Measurements from ENCODE around the gene BMP6. TPM values are rescaled to one million over a fixed set of nuclear protein-coding genes. Genes with fewer than 3 reads are reported as not detected.

Gene BMP6
- total RNA-seq, 1 experiment from 2014 or later, result 0.28 TPM

DNA sequence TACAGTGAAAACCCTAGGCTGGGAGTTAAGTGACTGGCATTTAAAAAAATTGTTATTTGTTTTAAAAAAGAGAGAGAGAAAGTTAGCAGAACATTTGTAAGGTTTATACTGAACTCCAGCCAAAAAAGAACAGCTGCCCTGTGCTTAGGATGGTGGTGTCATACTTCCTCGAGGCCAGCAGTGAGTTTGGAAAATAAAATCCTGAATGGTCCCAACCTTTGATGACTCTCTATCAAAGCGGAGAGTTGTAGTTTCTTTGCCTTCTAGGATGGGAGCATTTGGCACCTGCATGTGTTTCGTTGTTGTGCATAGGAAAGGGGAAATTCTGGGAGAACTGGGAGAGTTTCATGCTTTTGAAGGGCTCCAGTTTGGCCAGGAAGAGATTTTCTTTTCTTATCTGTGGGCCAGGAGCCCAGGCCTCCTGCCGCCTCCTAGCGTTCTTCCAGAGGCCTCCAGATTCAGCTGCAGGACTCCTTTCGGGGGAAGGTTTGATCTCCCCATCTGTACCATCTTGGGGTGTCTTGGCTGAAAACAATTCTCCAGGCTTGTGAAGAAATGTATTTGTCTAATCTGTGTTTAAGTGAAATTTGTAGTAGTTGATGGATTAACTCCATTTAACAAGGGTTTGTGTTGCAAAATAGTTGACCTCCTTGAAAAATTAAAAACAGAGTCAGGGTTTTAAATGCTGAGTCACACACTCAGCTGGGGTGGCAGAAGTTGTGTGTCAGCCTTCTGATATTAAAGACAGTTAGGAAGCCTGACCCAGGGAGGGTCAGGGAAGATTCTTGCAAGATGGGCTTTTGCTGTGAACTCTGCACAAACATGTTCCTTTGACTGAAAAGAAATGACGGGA lies 121.3 kb downstream of the BMP6 start:
- H3K23ac ChIP-seq (ENCODE audit: insufficient read length, low read depth, low read length), result no peak overlapping the region
- Mint-ChIP-seq H3K9me3 (peaks cover 16 to 22% of the 10 kb centered on the region in 2 experiments; a peak in 4 of 5 replicates), H3K36me3 (ENCODE audit: insufficient read depth in 1 of 3, low read depth in 3 of 3) (peaks cover 0 to 16% (median 6%) of the 10 kb centered on the region in 3 experiments; a peak in 5 of 7 replicates), H3K4me3 (no peak overlapping the region), H3K4me1 (peaks cover 4 to 7% of the 10 kb centered on the region in 2 experiments), H3K27me3 (ENCODE audit: low read depth) (no peaks in the 10 kb centered on the region; the same call in 1 of the 2 replicates), H3K27ac (no peak overlapping the region)
- H2BK120ac ChIP-seq (ENCODE audit: low read depth, low read length, poor library complexity, severe bottlenecking), result no peak overlapping the region
- DNase-seq, result no peak
- H3T11ph ChIP-seq (ENCODE audit: low read length), result no peak overlapping the region
- no peaks in the 10 kb centered on the region for H3K79me1 ChIP-seq (ENCODE audit: insufficient read depth, low read depth, low read length, poor library complexity, severe bottlenecking)
- H3K27me3 ChIP-seq (ENCODE audit: insufficient read depth, low read length), result no peaks in the 10 kb centered on the region
- no peak overlapping the region for H4K5ac ChIP-seq (ENCODE audit: insufficient read length, low read depth, low read length)
- H3K27ac ChIP-seq (ENCODE audit: insufficient read length, low read depth, low read length), result no peak overlapping the region
- H2BK20ac ChIP-seq (ENCODE audit: low read depth, low read length, poor library complexity, severe bottlenecking), result no peak overlapping the region
- no peaks in the 10 kb centered on the region for H3K23me2 ChIP-seq (ENCODE audit: insufficient read length, low read depth, low read length, poor library complexity, severe bottlenecking)
- no CpG with 5 or more reads among the region's 7 CpGs for WGBS (ENCODE audit: extremely low coverage, insufficient read length, low lambda C conversion rate)
- no peak overlapping the region for H3K9ac ChIP-seq (ENCODE audit: extremely low read depth, insufficient read length, low read length)
- no peak overlapping the region for H3K56ac ChIP-seq (ENCODE audit: insufficient read length, low read depth, low read length)
- no peak overlapping the region for H4K8ac ChIP-seq (replicated peaks; ENCODE audit: insufficient read length, low read depth, low read length)
- no peak overlapping the region for H2AFZ ChIP-seq (ENCODE audit: low read length)
- H3K79me2 ChIP-seq (ENCODE audit: insufficient read depth, low read length), result no peaks in the 10 kb centered on the region
- no peak overlapping the region for H2BK5ac ChIP-seq (ENCODE audit: insufficient read length, low read length)
- no peaks in the 10 kb centered on the region for H4K20me1 ChIP-seq (ENCODE audit: control insufficient read depth, insufficient read depth, insufficient read length)
- H3K4me1 ChIP-seq (ENCODE audit: insufficient read depth, low read length), result no peaks in the 10 kb centered on the region
- TF ChIP-seq, protein P1, sequence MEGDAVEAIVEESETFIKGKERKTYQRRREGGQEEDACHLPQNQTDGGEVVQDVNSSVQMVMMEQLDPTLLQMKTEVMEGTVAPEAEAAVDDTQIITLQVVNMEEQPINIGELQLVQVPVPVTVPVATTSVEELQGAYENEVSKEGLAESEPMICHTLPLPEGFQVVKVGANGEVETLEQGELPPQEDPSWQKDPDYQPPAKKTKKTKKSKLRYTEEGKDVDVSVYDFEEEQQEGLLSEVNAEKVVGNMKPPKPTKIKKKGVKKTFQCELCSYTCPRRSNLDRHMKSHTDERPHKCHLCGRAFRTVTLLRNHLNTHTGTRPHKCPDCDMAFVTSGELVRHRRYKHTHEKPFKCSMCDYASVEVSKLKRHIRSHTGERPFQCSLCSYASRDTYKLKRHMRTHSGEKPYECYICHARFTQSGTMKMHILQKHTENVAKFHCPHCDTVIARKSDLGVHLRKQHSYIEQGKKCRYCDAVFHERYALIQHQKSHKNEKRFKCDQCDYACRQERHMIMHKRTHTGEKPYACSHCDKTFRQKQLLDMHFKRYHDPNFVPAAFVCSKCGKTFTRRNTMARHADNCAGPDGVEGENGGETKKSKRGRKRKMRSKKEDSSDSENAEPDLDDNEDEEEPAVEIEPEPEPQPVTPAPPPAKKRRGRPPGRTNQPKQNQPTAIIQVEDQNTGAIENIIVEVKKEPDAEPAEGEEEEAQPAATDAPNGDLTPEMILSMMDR (conservative IDR thresholded peaks at IDR 0.05), result peak; percentile 48
- no peak overlapping the region for H4K91ac ChIP-seq (ENCODE audit: insufficient read length, low read depth, low read length)
- no peak overlapping the region for H2BK15ac ChIP-seq (ENCODE audit: low read depth, low read length)
- H2BK12ac ChIP-seq (ENCODE audit: insufficient read length, low read depth, low read length), result no peak overlapping the region
- H3K18ac ChIP-seq (ENCODE audit: insufficient read length, low read depth, low read length), result no peak overlapping the region
- no peak overlapping the region for H3K14ac ChIP-seq (ENCODE audit: insufficient read depth, low read length)
- no peak overlapping the region for H3K4me2 ChIP-seq (ENCODE audit: insufficient read depth, insufficient read length, low read length)
- H3K9me3 ChIP-seq (ENCODE audit: control insufficient read depth, low read depth, low read length), result no peaks in the 10 kb centered on the region
- no peak overlapping the region for H3K4ac ChIP-seq (ENCODE audit: low read depth, low read length)
- H2AK5ac ChIP-seq (ENCODE audit: insufficient read length, low read length), result no peak overlapping the region
